T-helper 2 cell treated with Interferon-gamma antibody and Interleukin-4, amounts not matched to agents 100 ng/mL and 5 ng/mL, for 36 hours (primary cell): Measurements from ENCODE around the gene MCM5. TPM values are rescaled to one million over a fixed set of nuclear protein-coding genes. Genes with fewer than 3 reads are reported as not detected.
"Not testable (repeated sequence)": the region's sequence is repeated elsewhere in the genome, so short reads cannot be mapped to it uniquely, and the experiment has no call there.

Experiments used
- intact Hi-C: fragments of 100-400 bp; cut with micrococcal nuclease; formaldehyde crosslinking; loops from one replicate; pipeline ENCODE4 v1.15.1; 2023
- total RNA-seq: library from RNA; stranded (reverse); gene quantifications from 2 replicates; pipeline ENCODE4 v1.2.3, GENCODE V29; 2022

The MCM5 gene
- total RNA-seq, 1 donor from 2014 or later: 281 TPM

- intact Hi-C loops: loop anchor here (1.0 kb wide), 1 partner anchor 152 kb away; no protein-coding TSS in a partner anchor
Observed at GRCh38 chr22:35430897-35431322, 31.0 kb downstream of the MCM5 start.

GRCh38 chr22:35431483-35432227 is 31.7 kb downstream of the MCM5 start:
- intact Hi-C loops: no loop called here

- intact Hi-C loops: no loop called here
Observed at GRCh38 chr22:35432228-35432905, 32.4 kb downstream of the MCM5 start.

GRCh38 chr22:35434061-35434710 is 34.2 kb downstream of the MCM5 start:
- intact Hi-C loops: no loop called here

- intact Hi-C loops: no loop called here
Observed at GRCh38 chr22:35435201-35435740, 35.3 kb downstream of the MCM5 start.

GRCh38 chr22:35436421-35436820 is 36.5 kb downstream of the MCM5 start:
- intact Hi-C loops: no loop called here

GRCh38 chr22:35437049-35437448 is 37.1 kb downstream of the MCM5 start:
- intact Hi-C loops: no loop called here

GRCh38 chr22:35438673-35439364 is 38.9 kb downstream of the MCM5 start:
- intact Hi-C loops: not testable (repeated sequence)

GRCh38 chr22:35439365-35439717 is 39.4 kb downstream of the MCM5 start:
- intact Hi-C loops: no loop called here

GRCh38 chr22:35440129-35440528 is 40.2 kb downstream of the MCM5 start:
- intact Hi-C loops: no loop called here

- intact Hi-C loops: no loop called here
Observed at GRCh38 chr22:35441489-35442100, 41.7 kb downstream of the MCM5 start.

GRCh38 chr22:35442471-35442870 is 42.5 kb downstream of the MCM5 start:
- intact Hi-C loops: no loop called here

GRCh38 chr22:35443338-35443737 is 43.4 kb downstream of the MCM5 start:
- intact Hi-C loops: no loop called here

- intact Hi-C loops: no loop called here
Observed at GRCh38 chr22:35443790-35444684, 44.1 kb downstream of the MCM5 start.

- intact Hi-C loops: no loop called here
Observed at GRCh38 chr22:35444685-35445399, 44.9 kb downstream of the MCM5 start.

GRCh38 chr22:35445933-35446332 is 46.0 kb downstream of the MCM5 start:
- intact Hi-C loops: no loop called here

GRCh38 chr22:35446365-35446764 is 46.4 kb downstream of the MCM5 start:
- intact Hi-C loops: no loop called here

GRCh38 chr22:35448523-35448922 is 48.6 kb downstream of the MCM5 start:
- intact Hi-C loops: no loop called here
